Spinal cord (tissue), 10 donors: Measurements from ENCODE around the gene COX4I1. TPM values are rescaled to one million over a fixed set of nuclear protein-coding genes. Genes with fewer than 3 reads are reported as not detected.

ENCODE experiments used
- DNase-seq, 6 donors: peaks; one replicate each; pipeline versions ENCODE4 v3.0.0 to v3.0.0-alpha.2; 2013 to 2015; ENCODE audit warnings: low spot score in 6 of 6, low read depth in 4 of 6
- H3K27ac ChIP-seq: one replicate; pipeline ENCODE4 v1.5.1; 2013; ENCODE audit warnings: low read depth, low read length, control low read depth
- H3K27me3 ChIP-seq: one replicate; pipeline ENCODE4 v1.6.1; 2013; ENCODE audit warnings: low read length; ENCODE audit not compliant: control insufficient read depth, insufficient read depth
- H3K36me3 ChIP-seq: one replicate; pipeline ENCODE4 v1.6.1; 2013; ENCODE audit warnings: low read length; ENCODE audit not compliant: control insufficient read depth, insufficient read depth
- H3K4me1 ChIP-seq: one replicate; pipeline ENCODE4 v1.6.1; 2013; ENCODE audit warnings: low read length; ENCODE audit not compliant: control insufficient read depth, insufficient read depth
- H3K4me3 ChIP-seq: one replicate; pipeline ENCODE4 v1.5.1; 2013; ENCODE audit warnings: low read depth, low read length, control low read depth
- H3K9me3 ChIP-seq: one replicate; pipeline ENCODE4 v1.6.1; 2013; ENCODE audit warnings: low read length; ENCODE audit not compliant: control insufficient read depth, insufficient read depth
- WGBS: methylation state at CpG from one replicate; pipeline ENCODE4 v1.1.5; 2013; ENCODE audit warnings: missing lambda C conversion rate; ENCODE audit not compliant: insufficient coverage; 5-methylcytosine and 5-hydroxymethylcytosine counted together
- polyA plus RNA-seq, 2 donors: library from polyadenylated mRNA; unstranded; fragments of 120-200 nt; gene quantifications; one replicate each; pipeline ENCODE4 v1.2.1, GENCODE V29; 2013; ENCODE audit not compliant: insufficient read length in 2 of 2
- total RNA-seq, 2 donors: library from RNA; depleted of rRNA in 1 of 2; stranded (reverse); fragments of 120-200 nt in 1 of 2; fragments of >200 nt in 1 of 2; gene quantifications; one replicate each; pipeline versions ENCODE4 v1.2.3 to v1.2.4, GENCODE V29; 2013 to 2014
- donor health status: healthy.

Gene COX4I1
- total and polyA plus RNA-seq, 4 donors, result 212 to 556 (median 515) TPM

GRCh38 chr16:85826686-85827247, 27.3 kb downstream of the COX4I1 start:
- DNase-seq, result no peak
- WGBS, result 91% methylated on average over 16 of the region's 16 CpGs
- no peaks in the 10 kb centered on the region for H3K27me3 ChIP-seq
- no peak overlapping the region for H3K4me3 ChIP-seq
- H3K9me3 ChIP-seq, result no peaks in the 10 kb centered on the region
- H3K36me3 ChIP-seq, result no peaks in the 10 kb centered on the region
- H3K27ac ChIP-seq, result no peak overlapping the region
- peaks cover 3% of the 10 kb centered on the region for H3K4me1 ChIP-seq

DNA sequence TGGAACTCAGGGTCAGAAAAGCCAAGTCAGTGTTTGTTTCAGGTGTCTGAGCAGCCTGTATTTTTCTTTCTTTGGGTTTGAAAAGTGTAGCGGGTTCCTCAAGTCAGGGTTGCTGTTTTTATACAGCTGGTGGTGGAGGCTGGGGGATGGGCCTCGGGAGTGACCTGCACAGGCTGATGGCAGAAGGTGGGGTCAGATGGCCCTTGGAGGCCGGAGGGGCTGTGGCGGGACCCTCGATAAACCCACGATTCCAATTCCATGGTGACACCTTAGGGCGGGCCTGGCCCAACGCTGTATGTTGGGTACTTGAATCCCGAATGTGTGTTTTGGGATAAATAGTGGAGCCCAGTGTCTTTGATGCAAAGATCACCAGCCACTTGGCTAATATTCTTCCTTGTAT, 28.7 kb downstream of the COX4I1 start:
- Histone ChIP-seq H3K4me3 (no peak overlapping the region), H3K27ac (no peak overlapping the region), H3K27me3 (no peaks in the 10 kb centered on the region), H3K36me3 (no peaks in the 10 kb centered on the region), H3K4me1 (peaks cover 3% of the 10 kb centered on the region), H3K9me3 (no peaks in the 10 kb centered on the region)
- WGBS, result 49% methylated on average over 3 of the region's 9 CpGs
- no peak for DNase-seq

GRCh38 chr16:85829171-85829719, 29.8 kb downstream of the COX4I1 start:
- DNase-seq, result no peak
- no peak overlapping the region for H3K4me3 ChIP-seq
- peaks cover 7% of the 10 kb centered on the region for H3K4me1 ChIP-seq
- H3K27me3 ChIP-seq, result no peaks in the 10 kb centered on the region
- no peak overlapping the region for H3K27ac ChIP-seq
- 86% methylated on average over 11 of the region's 15 CpGs for WGBS
- H3K9me3 ChIP-seq, result no peaks in the 10 kb centered on the region
- H3K36me3 ChIP-seq, result no peaks in the 10 kb centered on the region

DNA sequence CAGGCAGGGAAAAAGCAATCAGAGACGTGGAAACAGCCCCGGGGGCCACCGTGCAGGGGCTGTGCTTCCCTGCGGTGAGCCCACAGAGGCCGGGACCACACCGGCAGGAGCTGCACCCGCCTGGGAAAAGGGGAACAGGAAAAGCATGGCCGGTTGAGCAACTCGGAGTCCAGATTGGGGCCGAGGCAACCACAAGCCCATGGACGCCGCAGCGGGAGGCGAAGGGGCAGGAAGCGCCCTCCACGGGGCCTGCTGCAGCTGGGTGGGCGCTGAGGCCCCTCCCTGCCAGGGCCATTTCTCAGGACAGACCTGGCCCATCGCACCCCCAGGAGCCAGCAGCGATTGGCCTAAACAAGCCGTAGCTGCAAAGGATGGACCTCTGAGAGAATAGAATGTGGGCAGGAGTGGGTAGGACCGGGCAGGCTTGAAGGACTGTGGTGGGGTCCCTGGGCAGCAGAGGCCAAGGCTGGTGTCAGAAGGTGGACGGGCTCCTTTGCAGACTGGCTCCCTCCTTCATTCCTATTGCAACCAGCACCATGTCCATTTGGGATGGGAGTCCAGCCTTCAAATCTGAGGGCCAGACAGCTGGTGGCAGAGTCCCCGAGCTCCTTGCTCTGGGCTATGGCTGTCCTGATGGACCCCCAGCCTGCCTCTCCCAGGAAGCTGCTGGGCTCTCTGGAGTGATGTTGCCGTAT, 30.4 kb downstream of the COX4I1 start:
- H3K36me3 ChIP-seq, result no peaks in the 10 kb centered on the region
- peaks cover 7% of the 10 kb centered on the region for H3K4me1 ChIP-seq
- DNase-seq, result peak in 1 of 6 donors; percentile 14
- no peak overlapping the region for H3K27ac ChIP-seq
- H3K9me3 ChIP-seq, result no peaks in the 10 kb centered on the region
- 73% methylated on average over 24 of the region's 24 CpGs for WGBS
- H3K27me3 ChIP-seq, result no peaks in the 10 kb centered on the region
- H3K4me3 ChIP-seq, result no peak overlapping the region

- no peak for DNase-seq
- no CpG with 5 or more reads among the region's 9 CpGs for WGBS
- no peaks in the 10 kb centered on the region for H3K36me3 ChIP-seq
- H3K27me3 ChIP-seq, result peaks cover 2% of the 10 kb centered on the region
- no peaks in the 10 kb centered on the region for H3K9me3 ChIP-seq
- peaks cover 7% of the 10 kb centered on the region for H3K4me1 ChIP-seq
- no peak overlapping the region for H3K4me3 ChIP-seq
- H3K27ac ChIP-seq, result no peak overlapping the region
These were observed 31.3 kb downstream of the COX4I1 start for GRCh38 chr16:85830821-85831220.

DNA sequence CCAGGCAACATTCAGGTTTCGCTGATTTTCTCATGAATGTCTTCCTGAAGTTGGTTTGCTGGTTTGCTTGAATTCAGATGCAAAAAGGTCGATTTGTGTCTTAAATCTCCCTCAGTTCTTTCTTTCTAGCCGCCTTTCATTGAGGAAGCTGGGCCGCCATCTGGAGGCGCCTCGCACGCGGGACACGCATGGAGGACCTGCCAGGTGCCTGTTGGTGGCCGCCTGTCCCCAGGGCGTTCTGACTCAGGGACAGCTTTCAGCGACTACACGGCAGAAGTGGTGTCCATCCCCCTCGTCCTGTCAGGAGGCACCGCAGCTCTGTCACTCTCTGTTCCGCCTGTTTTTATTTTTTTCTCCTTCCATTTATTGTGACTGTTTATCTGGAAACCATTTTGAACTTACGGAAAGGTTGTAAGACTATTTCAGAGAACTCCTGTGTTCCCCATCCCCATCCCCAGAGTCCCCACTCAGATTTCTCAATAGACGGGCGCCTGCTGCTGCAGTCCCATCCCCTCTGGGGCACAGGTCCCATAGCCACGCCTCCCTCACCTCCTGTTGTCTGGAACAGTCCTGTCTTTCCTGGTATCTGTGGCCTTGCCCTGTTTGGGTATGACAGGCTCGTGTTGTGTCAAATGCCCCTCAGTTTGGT, 33.2 kb downstream of the COX4I1 start:
- no peak for DNase-seq
- no peaks in the 10 kb centered on the region for H3K9me3 ChIP-seq
- no peak overlapping the region for H3K4me3 ChIP-seq
- H3K4me1 ChIP-seq, result peaks cover 7% of the 10 kb centered on the region
- H3K36me3 ChIP-seq, result no peaks in the 10 kb centered on the region
- no peak overlapping the region for H3K27ac ChIP-seq
- H3K27me3 ChIP-seq, result peaks cover 9% of the 10 kb centered on the region
- 81% methylated on average over 20 of the region's 21 CpGs for WGBS

DNA sequence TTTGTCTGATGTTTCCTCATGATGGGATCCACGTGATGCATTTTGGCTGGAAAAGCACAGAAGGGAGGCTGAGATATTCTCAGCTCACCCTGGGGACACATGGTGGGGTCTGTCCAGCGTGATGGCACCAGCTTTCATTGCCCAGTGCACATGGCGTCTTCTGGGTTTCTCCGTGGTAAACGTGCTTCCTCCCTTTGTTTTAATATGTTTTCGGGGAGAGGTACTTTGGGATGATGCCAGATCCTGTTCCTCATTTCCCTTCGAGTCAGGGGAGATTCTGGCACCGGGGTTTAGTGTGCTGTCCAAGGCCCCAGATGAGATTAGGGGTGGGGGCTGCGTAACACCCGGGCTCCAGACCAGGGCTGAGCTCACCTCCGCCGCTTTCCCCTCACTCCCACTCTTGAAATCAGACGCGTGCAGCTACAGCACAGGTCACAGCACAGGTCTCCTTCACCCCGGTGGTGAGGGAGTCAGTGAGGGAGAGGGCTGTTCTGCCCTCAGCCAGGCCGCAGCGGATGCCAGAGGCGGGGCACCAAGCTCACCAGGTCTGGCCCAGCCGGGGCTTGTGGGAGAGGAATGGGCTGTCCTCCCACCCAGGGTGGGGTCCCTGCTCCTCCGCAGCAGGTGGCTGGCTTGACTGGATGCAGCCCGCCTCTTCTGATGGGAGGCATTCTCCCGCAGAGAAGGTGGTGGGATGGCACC, 33.9 kb downstream of the COX4I1 start:
- H3K36me3 ChIP-seq, result no peaks in the 10 kb centered on the region
- peaks cover 10% of the 10 kb centered on the region for H3K27me3 ChIP-seq
- 82% methylated on average over 15 of the region's 22 CpGs for WGBS
- H3K4me3 ChIP-seq, result no peak overlapping the region
- H3K9me3 ChIP-seq, result no peaks in the 10 kb centered on the region
- no peak overlapping the region for H3K27ac ChIP-seq
- H3K4me1 ChIP-seq, result peaks cover 7% of the 10 kb centered on the region
- peak in 1 of 6 donors; percentile 10 for DNase-seq

DNA sequence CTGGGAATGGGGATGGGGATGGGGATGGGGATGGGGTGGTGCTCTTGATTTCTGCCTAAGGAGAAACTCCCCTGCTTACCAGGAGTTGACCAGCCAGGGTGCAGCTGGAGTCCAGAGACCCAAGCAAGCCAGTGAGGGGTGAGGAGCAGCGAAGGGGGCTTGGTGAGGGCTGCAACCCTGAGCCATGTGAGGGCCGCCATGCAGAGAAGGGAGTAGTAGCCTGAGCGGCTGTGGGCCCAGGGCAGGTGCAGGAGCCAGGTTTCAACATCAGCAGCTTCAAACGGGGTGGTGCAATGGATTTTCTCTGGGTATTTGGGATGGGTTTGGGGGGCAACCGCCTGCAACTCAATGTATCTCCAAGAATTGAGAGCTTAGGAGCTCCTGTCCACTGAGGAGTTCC, 35.2 kb downstream of the COX4I1 start:
- 90% methylated on average over 5 of the region's 5 CpGs for WGBS
- no peaks in the 10 kb centered on the region for H3K36me3 ChIP-seq
- peaks cover 7% of the 10 kb centered on the region for H3K4me1 ChIP-seq
- DNase-seq, result no peak
- H3K4me3 ChIP-seq, result no peak overlapping the region
- H3K9me3 ChIP-seq, result no peaks in the 10 kb centered on the region
- H3K27ac ChIP-seq, result no peak overlapping the region
- H3K27me3 ChIP-seq, result peaks cover 10% of the 10 kb centered on the region

- Histone ChIP-seq H3K4me1 (peaks cover 5% of the 10 kb centered on the region), H3K36me3 (no peaks in the 10 kb centered on the region), H3K4me3 (no peak overlapping the region), H3K9me3 (no peaks in the 10 kb centered on the region), H3K27ac (no peak overlapping the region), H3K27me3 (peaks cover 10% of the 10 kb centered on the region)
- DNase-seq, result no peak
- WGBS, result 78% methylated on average over 21 of the region's 21 CpGs
These were observed 35.8 kb downstream of the COX4I1 start for GRCh38 chr16:85835227-85835751.
